Muscle of leg (tissue), 11 donors: ENCODE results near the gene FZR1. TPM values are rescaled to one million over a fixed set of nuclear protein-coding genes. Genes with fewer than 3 reads are reported as not detected.
"Not testable (repeated sequence)": the region's sequence is repeated elsewhere in the genome, so short reads cannot be mapped to it uniquely, and the experiment has no call there.

Experiments
- DNase-seq: peaks from one replicate; pipeline ENCODE4 v3.0.0; 2013
- H3K27ac ChIP-seq: one replicate; pipeline ENCODE4 v1.5.1; 2013; ENCODE audit warnings: mild to moderate bottlenecking, low read length, control low read depth
- H3K27me3 ChIP-seq: one replicate; pipeline ENCODE4 v1.6.1; 2013; ENCODE audit warnings: low read length; ENCODE audit not compliant: control insufficient read depth, insufficient read depth
- H3K36me3 ChIP-seq: one replicate; pipeline ENCODE4 v1.6.1; 2013; ENCODE audit warnings: low read length; ENCODE audit not compliant: control insufficient read depth, insufficient read depth
- H3K4me1 ChIP-seq: one replicate; pipeline ENCODE4 v1.6.1; 2013; ENCODE audit warnings: low read length; ENCODE audit not compliant: control insufficient read depth, insufficient read depth
- H3K4me3 ChIP-seq: one replicate; pipeline ENCODE4 v1.5.1; 2013; ENCODE audit warnings: low read length, control low read depth
- H3K9me3 ChIP-seq: replicated peaks from 2 replicates; pipeline ENCODE4 v1.6.1; 2013; ENCODE audit warnings: low read depth, low read length; ENCODE audit not compliant: control insufficient read depth
- WGBS: methylation state at CpG from one replicate; pipeline ENCODE4 v1.1.5; 2013; ENCODE audit warnings: missing lambda C conversion rate; ENCODE audit not compliant: insufficient coverage; 5-methylcytosine and 5-hydroxymethylcytosine counted together
- polyA plus RNA-seq, 8 donors: library from polyadenylated mRNA; unstranded; fragments of 120-200 nt; gene quantifications; one replicate each; pipeline versions ENCODE4 v1.2.1 to v1.2.3, GENCODE V29; 2013; ENCODE audit warnings: inconsistent platforms in 1 of 8, low replicate concordance in 1 of 8; ENCODE audit not compliant: insufficient read length in 8 of 8, insufficient read depth in 1 of 8
- total RNA-seq: library from RNA; stranded (reverse); fragments of 120-200 nt; gene quantifications from one replicate; pipeline ENCODE4 v1.2.4, GENCODE V29; 2013

Gene FZR1
- total and polyA plus RNA-seq, 9 donors = 20.8 to 47.3 (median 31.1) TPM

DNA sequence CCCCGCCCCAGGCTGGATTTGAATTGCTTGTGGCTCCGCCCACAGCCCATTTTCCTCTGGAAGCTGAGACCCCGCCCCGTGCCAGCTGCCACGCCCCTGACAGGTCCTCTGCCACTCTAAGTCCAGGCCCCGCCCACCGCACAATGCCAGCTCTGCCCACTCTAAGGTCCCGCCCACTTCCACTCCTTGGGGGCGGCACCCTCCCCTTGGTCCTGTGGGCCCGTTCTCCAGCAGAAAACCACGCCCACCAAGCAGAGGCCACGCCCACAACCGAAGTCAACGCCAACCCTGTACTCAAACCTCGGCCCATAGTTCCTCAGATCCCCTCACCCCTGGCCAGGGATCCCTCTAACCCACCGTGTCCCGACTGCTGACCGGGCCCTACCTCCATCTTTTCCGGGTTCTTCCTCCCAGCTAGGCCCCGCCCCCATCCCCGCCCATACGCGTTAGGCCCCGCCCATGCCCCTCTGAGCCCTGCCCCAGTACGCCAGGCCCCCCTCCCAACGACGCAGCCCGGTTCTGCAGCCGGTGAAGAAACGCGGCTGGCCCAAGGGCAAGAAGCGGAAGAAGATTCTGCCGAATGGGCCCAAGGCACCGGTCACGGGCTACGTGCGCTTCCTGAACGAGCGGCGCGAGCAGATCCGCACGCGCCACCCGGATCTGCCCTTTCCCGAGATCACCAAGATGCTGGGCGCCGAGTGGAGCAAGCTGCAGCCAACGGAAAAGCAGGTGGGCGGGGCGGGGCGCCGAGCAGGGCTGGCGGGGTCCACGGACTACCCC is 67.9 kb downstream of the FZR1 start:
- WGBS = 43% methylated on average over 48 of the region's 55 CpGs
- peak overlapping the region; percentile 86 for H3K4me3 ChIP-seq
- H3K4me1 ChIP-seq = peaks cover 30% of the 10 kb centered on the region
- peak; percentile 86 for DNase-seq
- H3K36me3 ChIP-seq = peaks cover 12% of the 10 kb centered on the region
- H3K27me3 ChIP-seq = no peaks in the 10 kb centered on the region
- H3K9me3 ChIP-seq = no peaks in the 10 kb centered on the region
- no peak overlapping the region for H3K27ac ChIP-seq

DNA sequence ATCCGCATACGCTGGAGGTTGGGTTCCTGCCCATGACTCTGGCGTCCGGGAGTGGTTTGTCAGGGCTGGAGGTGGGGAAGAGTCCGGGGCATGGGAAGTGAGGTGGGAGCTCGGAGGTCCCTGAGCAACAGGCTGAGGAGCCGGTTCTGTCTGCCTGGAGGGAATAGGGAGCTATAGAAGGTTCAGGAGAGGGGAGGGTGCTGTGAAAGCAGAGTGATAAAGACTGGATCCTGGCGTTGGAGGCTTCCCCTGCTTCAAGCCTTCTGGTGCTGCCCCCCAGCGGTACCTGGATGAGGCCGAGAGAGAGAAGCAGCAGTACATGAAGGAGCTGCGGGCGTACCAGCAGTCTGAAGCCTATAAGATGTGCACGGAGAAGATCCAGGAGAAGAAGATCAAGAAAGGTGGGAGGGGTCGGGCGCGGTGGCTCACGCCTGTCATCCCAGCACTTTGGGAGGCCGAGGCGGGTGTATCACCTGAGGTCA is 69.2 kb downstream of the FZR1 start:
- peaks cover 12% of the 10 kb centered on the region for H3K36me3 ChIP-seq
- peaks cover 30% of the 10 kb centered on the region for H3K4me1 ChIP-seq
- 76% methylated on average over 13 of the region's 19 CpGs for WGBS
- peak; percentile 7 for DNase-seq
- H3K4me3 ChIP-seq = no peak overlapping the region
- H3K27ac ChIP-seq = no peak overlapping the region
- no peaks in the 10 kb centered on the region for H3K9me3 ChIP-seq
- H3K27me3 ChIP-seq = no peaks in the 10 kb centered on the region

DNA sequence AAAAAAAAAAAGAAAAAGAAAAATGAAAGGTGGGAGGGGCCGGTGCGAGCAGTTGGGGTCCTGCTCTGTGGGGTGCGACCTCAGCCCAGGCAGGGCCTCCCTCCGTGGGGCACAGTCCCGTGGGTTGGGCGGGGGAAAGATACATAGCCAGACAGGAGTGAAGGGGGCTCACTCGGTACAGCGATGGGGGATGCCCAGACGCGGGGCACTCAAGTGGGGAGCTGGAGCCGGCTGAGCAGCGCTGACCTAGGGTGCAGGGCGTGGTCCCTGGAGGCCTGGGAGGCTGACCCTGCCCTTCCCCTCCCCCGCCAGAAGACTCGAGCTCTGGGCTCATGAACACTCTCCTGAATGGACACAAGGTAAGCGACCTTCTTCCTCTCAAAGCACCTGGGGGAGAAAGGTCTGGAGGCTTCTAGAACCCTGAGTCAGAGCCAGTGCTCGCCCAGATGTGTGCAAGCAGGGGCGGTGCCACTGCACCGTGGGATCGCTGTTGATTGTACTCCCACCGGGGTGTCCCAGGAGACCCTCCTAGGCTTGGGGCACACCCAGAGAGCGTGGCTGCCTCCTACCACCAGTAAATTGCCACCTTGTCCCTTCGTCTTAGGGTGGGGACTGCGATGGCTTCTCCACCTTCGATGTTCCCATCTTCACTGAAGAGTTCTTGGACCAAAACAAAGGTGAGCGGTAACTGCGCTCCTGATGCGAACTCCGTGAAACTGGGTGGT is 70.0 kb downstream of the FZR1 start:
- H3K9me3 ChIP-seq = no peaks in the 10 kb centered on the region
- peaks cover 30% of the 10 kb centered on the region for H3K4me1 ChIP-seq
- H3K36me3 ChIP-seq = peaks cover 12% of the 10 kb centered on the region
- H3K27ac ChIP-seq = no peak overlapping the region
- WGBS = 68% methylated on average over 20 of the region's 29 CpGs
- no peak for DNase-seq
- no peaks in the 10 kb centered on the region for H3K27me3 ChIP-seq
- H3K4me3 ChIP-seq = peak overlapping the region; percentile 42

DNA sequence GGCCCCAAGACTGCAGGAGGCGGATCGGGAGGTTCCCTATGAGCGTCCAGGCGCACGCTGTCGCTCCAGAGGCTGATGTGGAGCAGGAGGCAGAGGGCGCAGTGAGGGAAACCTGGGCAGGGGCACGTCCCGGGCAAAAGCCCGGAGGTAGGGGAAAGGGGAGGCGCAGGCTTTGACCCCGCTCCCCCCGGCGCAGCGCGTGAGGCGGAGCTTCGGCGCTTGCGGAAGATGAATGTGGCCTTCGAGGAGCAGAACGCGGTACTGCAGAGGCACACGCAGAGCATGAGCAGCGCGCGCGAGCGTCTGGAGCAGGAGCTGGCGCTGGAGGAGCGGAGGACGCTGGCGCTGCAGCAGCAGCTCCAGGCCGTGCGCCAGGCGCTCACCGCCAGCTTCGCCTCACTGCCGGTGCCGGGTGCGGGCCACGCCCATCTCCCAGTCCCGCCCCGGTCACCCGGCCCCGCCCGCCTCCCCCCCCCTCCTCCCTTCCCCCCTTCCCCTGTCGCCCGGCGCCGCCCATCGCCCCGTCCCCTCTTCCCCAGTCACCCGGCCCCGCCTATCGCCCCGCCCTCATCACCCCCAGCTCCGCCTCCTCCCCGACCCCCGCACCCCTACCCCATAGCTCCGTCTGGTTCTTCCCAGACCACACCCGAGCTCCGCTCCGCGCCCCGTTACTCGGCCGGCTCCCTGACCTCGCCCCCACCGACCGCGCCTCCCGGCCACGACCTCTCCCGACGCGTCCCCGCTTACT is 70.8 kb downstream of the FZR1 start:
- Histone ChIP-seq H3K27ac (no peak overlapping the region), H3K36me3 (peaks cover 12% of the 10 kb centered on the region), H3K27me3 (no peaks in the 10 kb centered on the region), H3K4me3 (peak overlapping the region; percentile 42), H3K4me1 (peaks cover 27% of the 10 kb centered on the region), H3K9me3 (no peaks in the 10 kb centered on the region)
- 8% methylated on average over 50 of the region's 78 CpGs for WGBS
- peak; percentile 82 for DNase-seq

- no peak overlapping the region for H3K4me3 ChIP-seq
- no peaks in the 10 kb centered on the region for H3K27me3 ChIP-seq
- H3K36me3 ChIP-seq = peaks cover 12% of the 10 kb centered on the region
- no peak for DNase-seq
- no peaks in the 10 kb centered on the region for H3K9me3 ChIP-seq
- WGBS = 53% methylated on average over 60 of the region's 60 CpGs
- no peak overlapping the region for H3K27ac ChIP-seq
- H3K4me1 ChIP-seq = peaks cover 22% of the 10 kb centered on the region
These were observed 71.7 kb downstream of the FZR1 start for GRCh38 chr19:3577723-3578344.

- H3K36me3 ChIP-seq = peaks cover 12% of the 10 kb centered on the region
- H3K27ac ChIP-seq = no peak overlapping the region
- H3K27me3 ChIP-seq = peaks cover 2% of the 10 kb centered on the region
- no peak for DNase-seq
- no peak overlapping the region for H3K4me3 ChIP-seq
- H3K4me1 ChIP-seq = peaks cover 21% of the 10 kb centered on the region
- WGBS = 72% methylated on average over 15 of the region's 17 CpGs
- no peaks in the 10 kb centered on the region for H3K9me3 ChIP-seq
These were observed 72.3 kb downstream of the FZR1 start for GRCh38 chr19:3578390-3578789.

DNA sequence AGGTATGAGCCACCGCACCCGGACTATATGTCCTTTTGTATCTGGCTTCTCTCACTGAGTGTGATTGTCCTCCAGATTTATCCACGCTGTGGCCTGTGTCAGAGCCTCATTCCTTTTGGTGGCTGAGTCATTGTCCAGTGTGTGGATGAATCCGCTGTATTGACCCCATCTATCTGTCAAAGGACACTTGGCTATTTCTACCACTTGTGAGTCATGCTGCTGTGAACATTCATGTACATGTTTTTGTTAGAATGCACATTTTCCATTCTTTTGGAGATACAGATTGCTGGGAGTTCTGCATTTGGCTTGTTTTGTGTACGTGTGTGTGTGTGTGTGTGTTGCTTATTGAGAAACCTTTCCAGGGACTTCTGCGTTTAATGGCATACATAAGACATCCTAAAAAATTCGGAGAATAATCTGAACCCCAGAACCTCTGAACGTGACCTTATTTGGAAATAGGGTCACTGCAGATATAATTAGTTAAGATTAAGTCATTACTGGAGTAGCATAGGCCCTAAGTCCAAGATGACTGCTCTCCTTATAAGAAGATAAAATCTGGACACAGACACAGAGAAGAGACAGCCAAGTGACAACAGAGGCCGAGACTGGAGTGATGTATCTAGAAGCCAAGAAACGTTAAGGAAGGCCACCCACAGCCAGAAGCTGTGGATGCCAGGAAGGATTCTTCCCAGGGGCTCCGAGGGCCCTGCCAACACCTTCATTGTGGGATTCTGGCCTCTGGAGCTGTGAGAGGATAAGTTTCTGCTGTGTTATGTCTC is 74.2 kb downstream of the FZR1 start:
- 59% methylated on average over 5 of the region's 11 CpGs for WGBS
- H3K4me1 ChIP-seq = peaks cover 13% of the 10 kb centered on the region
- H3K4me3 ChIP-seq = no peak overlapping the region
- H3K9me3 ChIP-seq = no peaks in the 10 kb centered on the region
- H3K27ac ChIP-seq = no peak overlapping the region
- DNase-seq = peak; percentile 77
- H3K27me3 ChIP-seq = peaks cover 18% of the 10 kb centered on the region
- peaks cover 2% of the 10 kb centered on the region for H3K36me3 ChIP-seq

GRCh38 chr19:3581792-3582191 is 75.7 kb downstream of the FZR1 start:
- H3K4me3 ChIP-seq, H3K9me3 ChIP-seq, H3K4me1 ChIP-seq, DNase-seq, H3K36me3 ChIP-seq, H3K27ac ChIP-seq: not testable (repeated sequence)
- WGBS = 50% methylated on average over 1 of the region's 4 CpGs
- peaks cover 32% of the 10 kb centered on the region for H3K27me3 ChIP-seq

GRCh38 chr19:3584036-3584802 is 78.1 kb downstream of the FZR1 start:
- not testable (repeated sequence) for H3K4me3 ChIP-seq, DNase-seq, H3K4me1 ChIP-seq, H3K27ac ChIP-seq, H3K9me3 ChIP-seq, H3K36me3 ChIP-seq
- peaks cover 36% of the 10 kb centered on the region for H3K27me3 ChIP-seq
- 100% methylated on average over 4 of the region's 15 CpGs for WGBS
